ENCODE results near the gene HSPA8. TPM values are rescaled to one million over a fixed set of nuclear protein-coding genes. Genes with fewer than 3 reads are reported as not detected.

HSPA8 gene
- total RNA-seq, 2 donors from 2014 or later, result 672 to 817 TPM

GRCh38 chr11:123076484-123076883 is 14.5 kb upstream of the HSPA8 start:
- TF ChIP-seq, protein P1, sequence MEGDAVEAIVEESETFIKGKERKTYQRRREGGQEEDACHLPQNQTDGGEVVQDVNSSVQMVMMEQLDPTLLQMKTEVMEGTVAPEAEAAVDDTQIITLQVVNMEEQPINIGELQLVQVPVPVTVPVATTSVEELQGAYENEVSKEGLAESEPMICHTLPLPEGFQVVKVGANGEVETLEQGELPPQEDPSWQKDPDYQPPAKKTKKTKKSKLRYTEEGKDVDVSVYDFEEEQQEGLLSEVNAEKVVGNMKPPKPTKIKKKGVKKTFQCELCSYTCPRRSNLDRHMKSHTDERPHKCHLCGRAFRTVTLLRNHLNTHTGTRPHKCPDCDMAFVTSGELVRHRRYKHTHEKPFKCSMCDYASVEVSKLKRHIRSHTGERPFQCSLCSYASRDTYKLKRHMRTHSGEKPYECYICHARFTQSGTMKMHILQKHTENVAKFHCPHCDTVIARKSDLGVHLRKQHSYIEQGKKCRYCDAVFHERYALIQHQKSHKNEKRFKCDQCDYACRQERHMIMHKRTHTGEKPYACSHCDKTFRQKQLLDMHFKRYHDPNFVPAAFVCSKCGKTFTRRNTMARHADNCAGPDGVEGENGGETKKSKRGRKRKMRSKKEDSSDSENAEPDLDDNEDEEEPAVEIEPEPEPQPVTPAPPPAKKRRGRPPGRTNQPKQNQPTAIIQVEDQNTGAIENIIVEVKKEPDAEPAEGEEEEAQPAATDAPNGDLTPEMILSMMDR (IDR thresholded peaks at IDR 0.05), result no peak
- H3K4me1 ChIP-seq, result no peaks in the 10 kb centered on the region
- peak; percentile 1 for DNase-seq (ENCODE audit: low spot score)
- no peak overlapping the region for H3K27ac ChIP-seq
- no peaks in the 10 kb centered on the region for H3K9me3 ChIP-seq
- H3K27me3 ChIP-seq, result no peaks in the 10 kb centered on the region
- no peaks in the 10 kb centered on the region for H3K36me3 ChIP-seq
- no peak overlapping the region for H3K4me3 ChIP-seq

DNA sequence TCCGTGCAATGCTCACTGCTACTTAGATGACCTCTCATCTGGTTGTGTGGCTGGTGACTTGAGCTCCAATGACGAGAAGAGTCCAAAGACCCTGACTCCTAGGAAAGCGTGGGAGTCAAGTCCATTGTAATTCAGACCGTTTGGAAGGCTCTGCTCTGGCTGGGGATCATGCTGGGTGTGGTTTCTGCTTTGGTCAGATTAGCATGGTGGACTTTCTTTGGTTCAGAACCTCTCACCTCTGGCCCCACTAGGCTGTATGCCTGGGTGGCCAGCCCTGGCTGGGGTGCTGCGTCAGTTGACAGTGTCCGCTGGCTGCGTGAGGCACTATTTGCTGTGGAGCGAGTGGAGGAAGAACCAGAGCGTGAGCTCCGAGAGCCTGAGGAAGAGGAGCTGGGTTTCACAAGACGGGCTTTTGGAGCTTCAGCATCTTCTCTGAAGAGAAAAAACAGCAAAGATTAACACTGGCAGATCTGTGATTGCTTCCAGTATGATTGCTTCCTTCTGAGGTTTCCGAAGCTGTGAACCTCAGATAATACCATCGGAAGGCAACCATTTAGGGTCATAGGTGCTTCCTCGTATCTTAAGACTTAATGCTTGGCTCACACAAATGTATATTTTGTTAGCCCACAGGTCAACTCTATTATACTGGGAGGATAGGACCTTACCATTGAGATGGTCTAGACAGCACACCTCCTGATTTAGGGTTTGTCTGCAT is 11.6 kb upstream of the HSPA8 start:
- Histone ChIP-seq H3K9me3 (no peaks in the 10 kb centered on the region), H3K4me1 (no peaks in the 10 kb centered on the region), H3K27ac (no peak overlapping the region), H3K36me3 (no peaks in the 10 kb centered on the region), H3K27me3 (no peaks in the 10 kb centered on the region), H3K4me3 (no peak overlapping the region)
- DNase-seq (ENCODE audit: low spot score), result peak; percentile 26
- TF ChIP-seq, protein P1 (IDR thresholded peaks at IDR 0.05), result no peak

DNA sequence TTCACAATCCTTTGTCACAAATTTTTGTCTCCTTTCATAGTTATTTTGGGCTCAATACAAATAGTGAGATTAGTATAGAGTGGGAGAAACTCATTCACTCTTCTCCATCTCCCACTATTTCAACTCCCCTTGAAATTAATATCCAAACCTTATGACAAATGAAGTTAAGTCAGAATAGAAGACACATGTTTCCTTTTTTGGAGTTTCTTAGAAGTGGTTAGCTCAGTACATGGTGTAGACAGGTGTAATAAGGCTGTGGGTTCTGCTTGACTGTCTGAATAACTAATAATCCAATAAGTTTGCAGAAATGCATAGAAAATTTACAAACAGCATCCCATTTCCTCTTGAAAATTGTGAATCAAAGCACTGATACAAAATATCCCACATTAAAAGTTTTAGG is 10.8 kb upstream of the HSPA8 start:
- Histone ChIP-seq H3K4me1 (no peaks in the 10 kb centered on the region), H3K4me3 (no peak overlapping the region), H3K27ac (no peak overlapping the region), H3K9me3 (no peaks in the 10 kb centered on the region), H3K27me3 (no peaks in the 10 kb centered on the region), H3K36me3 (no peaks in the 10 kb centered on the region)
- no peak for DNase-seq (ENCODE audit: low spot score)
- TF ChIP-seq, protein P1 (IDR thresholded peaks at IDR 0.05), result no peak

DNA sequence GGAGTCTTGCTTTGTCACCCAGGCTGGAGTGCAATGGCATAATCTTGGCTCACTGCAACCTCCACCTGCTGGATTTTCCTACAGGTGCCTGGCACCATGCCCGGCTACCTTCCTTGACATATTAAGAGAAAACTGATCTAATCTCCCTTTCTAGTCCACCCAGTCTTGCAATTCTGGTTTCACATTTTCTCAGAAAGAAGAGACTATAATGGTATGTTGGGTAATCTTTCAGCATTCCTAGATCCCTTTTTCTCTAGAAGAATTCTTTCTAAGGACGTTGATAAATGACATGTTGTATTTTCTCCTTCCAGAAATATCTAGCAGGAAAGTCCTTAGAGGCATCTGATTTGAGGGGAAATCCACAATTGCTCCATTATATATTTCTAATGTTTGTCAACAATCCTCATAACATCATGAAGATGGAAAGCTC is 10.4 kb upstream of the HSPA8 start:
- H3K36me3 ChIP-seq, result no peaks in the 10 kb centered on the region

DNA sequence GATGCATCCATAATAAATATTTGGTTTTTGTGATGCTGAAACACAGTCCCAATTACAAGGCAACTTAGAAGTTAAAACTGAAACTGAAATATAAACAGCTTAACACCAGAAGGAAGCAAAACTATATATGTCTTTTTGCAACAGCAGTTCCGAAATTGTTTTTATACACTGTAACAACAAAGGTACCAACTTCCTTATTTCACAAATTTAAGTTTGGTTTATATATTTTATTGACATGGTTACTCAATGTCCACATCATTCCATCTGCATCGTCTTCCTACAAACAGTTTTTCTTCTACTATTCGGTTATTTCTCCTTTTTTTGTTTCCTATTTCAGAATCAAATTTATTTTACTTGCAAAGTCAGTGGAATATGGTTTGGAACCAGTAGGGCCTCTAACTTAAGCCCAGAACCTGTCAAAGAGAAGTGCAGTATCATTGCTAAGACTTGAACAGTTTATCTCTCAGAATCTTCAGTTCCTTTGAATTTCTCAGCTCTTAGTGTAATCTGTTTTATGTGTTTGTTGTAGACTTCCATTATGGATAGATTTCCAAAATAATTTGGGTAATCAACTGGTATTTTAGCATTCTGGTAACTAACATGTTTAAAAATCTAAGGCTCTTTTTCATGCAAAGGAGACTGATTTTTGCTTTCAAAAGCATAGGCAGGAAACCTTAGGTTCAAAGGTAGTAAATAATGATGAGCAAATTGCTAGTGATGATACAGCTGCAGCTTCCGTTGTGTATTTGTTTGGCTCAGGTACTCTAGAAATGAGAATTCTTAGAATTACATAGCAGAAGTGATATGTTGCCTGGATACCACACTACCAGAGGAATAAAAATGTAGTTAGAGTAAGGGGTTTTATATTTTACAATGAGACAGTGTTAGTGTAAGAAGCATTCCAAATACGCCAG is 8.2 kb upstream of the HSPA8 start:
- Histone ChIP-seq H3K36me3 (no peaks in the 10 kb centered on the region), H3K9me3 (no peaks in the 10 kb centered on the region), H3K27ac (peak overlapping the region; percentile 12 to 19), H3K4me1 (no peaks in the 10 kb centered on the region), H3K27me3 (no peaks in the 10 kb centered on the region), H3K4me3 (peak overlapping the region in 1 of 2 donors; percentile 0)
- no peak for DNase-seq (ENCODE audit: low spot score)
- TF ChIP-seq, protein P1 (IDR thresholded peaks at IDR 0.05), result no peak

More for the DNA sequence above, 10.4 kb upstream of the HSPA8 start:
- TF ChIP-seq, protein P1 (IDR thresholded peaks at IDR 0.05), result no peak
- no peak overlapping the region for H3K27ac ChIP-seq
- H3K27me3 ChIP-seq, result no peaks in the 10 kb centered on the region
- DNase-seq (ENCODE audit: low spot score), result peak; percentile 53
- H3K4me1 ChIP-seq, result no peaks in the 10 kb centered on the region
- H3K4me3 ChIP-seq, result no peak overlapping the region
- H3K9me3 ChIP-seq, result no peaks in the 10 kb centered on the region
